Activated CD8-positive, alpha-beta memory T cell treated with anti-CD3 and anti-CD28 coated beads for 1 hour (primary cell): ENCODE measurements around the gene ULBP1.
A peak's percentile ranks its signal among the peaks of the same experiment; 100 is the strongest.
"Not testable (repeated sequence)": the region's sequence is repeated elsewhere in the genome, so short reads cannot be mapped to it uniquely, and the experiment has no call there.

Experiments used
- DNase-seq, 2 donors: peaks; one replicate each; pipeline ENCODE4 v3.0.0-alpha.2; 2020; ENCODE audit warnings: low read depth in 1 of 2; ENCODE audit errors: extremely low read depth in 1 of 2

ULBP1 gene, protein sequence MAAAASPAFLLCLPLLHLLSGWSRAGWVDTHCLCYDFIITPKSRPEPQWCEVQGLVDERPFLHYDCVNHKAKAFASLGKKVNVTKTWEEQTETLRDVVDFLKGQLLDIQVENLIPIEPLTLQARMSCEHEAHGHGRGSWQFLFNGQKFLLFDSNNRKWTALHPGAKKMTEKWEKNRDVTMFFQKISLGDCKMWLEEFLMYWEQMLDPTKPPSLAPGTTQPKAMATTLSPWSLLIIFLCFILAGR

DNA sequence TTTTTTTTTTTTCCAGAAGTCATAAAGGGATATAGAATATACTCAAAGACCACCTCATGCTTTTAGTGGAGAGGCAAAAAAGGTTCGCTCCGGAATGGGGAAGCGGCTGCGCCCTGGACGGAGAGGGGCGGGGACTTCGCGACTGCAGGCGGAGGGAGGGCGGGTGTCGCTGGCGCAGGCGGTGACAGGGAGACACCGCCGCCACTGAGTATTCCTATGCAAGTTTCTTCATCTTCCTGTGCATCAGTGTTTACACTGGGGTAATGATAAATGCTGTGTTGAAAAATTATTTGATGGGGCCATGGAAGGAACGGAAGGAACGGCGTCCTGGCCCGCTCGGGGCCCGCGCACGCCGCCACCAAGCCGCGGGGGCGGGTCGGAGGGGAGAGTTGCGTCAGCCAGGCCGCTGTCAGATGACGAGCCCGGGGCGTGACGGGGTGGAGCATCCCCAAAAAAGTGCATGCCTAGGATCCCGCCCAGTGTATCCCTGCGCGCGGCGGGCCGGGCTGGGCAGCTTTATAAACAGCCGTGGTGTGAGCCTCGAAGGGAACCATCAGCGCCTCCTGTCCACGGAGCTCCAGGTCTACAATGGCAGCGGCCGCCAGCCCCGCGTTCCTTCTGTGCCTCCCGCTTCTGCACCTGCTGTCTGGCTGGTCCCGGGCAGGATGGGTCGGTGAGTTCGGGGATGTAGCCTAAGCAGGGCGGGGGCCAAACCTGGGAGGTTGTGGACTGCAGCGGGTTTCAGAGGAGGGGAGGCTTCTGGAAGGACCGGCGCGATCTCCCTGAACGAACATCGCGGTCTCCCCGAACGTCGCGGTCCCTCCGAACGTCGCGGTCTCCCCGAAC lies at the start of gene ULBP1:
Gene ULBP1 (plus strand): TSS at position 482 of the 846 bp plus-strand sequence. CDS start 107 bp downstream, at position 589.
- DNase-seq = peak; percentile 40 to 57

GRCh38 chr6:149915970-149916865 lies 47.5 kb upstream of the ULBP1 start:
- no peak for DNase-seq

DNA sequence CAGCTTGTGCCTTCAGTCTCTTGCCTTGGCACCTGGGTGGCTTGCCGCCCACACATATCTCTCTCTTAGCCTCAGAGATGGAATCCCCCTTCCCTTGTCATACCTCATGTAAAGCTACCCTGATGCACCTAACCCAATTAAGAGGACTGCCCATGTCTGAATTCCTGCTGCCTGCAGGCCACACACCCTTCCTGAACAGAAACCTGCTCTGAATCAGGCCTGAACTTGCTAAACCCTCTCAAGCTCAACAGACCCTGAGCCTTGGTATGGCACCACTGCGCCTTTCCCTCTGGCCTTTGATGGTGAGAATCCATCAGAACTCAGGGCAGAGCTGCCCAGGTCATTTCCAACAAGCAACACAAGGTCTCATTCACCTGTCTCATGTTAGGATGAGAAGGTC lies 46.1 kb upstream of the ULBP1 start:
- no peak for DNase-seq

DNA sequence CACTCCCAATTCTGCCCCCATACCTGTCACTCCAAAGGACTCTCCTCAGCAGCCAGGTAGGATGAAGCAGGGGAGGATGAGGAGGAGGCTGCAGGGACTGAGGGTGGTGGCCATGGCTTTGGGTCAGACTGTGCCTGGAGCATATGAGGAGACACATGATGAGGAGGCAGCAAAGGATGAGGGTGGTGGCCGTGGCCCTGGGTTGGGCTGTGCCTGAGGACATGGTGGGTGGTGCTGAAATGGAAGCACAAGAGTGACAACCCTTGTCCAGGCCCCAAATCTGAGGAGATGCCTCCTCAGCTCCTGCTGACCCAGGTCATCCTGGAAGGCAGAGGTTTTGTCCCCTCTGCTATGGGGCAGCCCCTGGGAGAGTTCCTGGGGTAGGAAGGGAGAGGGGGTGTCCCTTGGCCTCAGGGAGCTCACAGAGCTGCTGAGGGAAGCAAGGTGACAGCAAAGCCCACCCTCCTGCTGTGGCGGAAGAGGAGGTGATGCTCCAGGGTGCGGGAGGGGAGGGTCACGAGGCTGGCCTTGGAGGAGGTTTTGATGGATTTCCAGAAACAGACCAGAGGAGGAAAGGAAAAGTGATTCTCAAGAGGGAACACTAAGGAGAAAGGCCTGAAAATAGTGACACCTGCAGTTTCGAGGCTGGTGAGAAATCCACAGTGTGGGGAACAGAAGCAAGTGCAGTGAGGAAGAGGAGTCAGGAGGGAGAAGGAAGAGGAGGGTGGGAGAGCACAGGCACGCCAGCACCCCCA lies 45.4 kb upstream of the ULBP1 start:
- DNase-seq = no peak

DNA sequence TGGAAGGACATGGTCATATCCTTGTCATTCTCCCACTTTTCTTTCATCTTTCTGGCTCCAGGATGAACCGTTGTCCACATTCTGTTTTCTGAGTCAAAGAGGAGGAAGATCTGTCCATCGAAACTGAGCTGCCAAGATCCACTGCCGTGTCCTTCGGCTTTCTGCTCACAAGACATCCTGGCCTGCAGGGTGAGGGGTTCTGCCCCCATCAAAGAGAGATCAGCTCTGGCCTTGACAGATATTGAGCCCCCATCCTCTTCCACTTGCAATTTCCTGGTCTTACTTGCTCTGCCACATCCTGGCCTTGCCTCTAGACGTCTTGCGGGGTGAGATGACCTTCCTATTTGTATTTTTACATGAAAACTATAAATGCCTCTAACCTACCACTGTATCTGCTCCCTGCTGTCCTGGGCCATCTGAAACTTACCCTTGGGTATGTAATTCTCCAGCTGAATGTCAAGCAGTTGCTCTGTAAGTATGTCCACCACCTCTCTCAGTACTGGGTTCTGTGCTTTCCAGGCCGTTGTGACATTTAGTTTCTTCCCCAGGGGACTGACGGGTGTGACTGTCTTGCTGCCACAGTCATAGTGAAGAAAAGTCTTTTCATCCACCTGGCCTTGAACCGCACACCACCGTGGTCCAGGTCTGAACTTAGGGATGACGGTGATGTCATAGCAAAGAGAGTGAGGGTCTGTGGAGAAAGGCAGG lies 44.5 kb upstream of the ULBP1 start:
- DNase-seq = not testable (repeated sequence)

DNA sequence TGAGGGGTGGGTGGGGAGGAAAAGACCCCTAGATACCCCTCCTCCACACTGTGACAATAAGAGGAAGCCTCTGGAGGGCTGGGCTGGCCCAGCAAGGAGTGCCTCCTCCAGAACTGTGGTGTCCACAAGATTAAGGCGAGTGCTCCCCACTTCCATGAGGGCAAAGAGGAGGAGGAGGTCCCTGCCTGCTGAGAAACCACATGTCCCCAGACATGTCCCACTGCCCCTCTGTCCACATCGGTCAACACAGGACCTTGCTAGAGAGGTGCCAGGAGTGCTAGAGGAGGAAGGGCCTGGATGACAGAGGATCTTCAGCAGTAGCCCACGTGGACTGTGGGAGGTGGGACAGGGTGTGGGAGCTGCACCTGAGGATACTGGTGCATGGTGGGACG lies 43.9 kb upstream of the ULBP1 start:
- no peak for DNase-seq

DNA sequence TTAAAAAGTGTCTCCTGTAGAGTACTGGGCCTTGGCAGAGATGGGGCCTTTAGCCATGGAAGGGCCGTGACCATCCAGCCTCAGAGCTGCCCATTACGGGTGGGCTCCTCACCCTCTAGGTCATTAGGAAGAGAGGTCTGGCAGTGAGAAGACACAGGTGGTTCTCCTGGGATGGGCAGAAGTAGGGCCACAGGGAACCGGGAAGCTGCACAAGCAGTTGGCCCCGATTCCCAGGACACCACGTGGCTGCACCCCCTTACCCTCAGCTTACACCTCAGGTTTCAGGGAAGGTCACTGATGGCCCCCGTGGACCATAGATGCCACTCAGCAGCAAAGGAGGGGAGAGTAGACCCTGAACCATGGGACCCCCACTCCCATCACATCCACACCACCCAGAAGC lies 42.4 kb upstream of the ULBP1 start:
- no peak for DNase-seq

DNA sequence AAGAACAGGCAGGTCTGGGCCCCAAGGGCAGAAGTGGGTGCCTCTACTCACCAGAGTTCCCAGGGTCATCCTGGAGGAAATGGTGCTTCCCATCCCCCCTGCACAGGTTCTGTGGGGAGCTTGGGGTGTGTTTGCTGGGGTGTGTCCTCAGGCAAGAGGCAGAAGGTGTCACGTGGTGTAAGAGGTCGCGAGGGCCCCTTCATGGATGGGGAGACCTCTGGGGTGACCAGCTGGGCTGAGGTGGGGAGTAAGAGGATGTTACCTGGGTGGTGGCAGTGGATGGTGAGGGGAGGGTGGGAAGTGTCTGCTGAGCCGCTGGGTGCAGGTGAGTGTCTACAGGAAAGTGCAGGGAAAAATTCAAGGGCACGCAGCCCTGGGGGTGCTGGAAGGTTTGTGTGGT lies 41.7 kb upstream of the ULBP1 start:
- DNase-seq = not testable (repeated sequence)

GRCh38 chr6:149922642-149923326 lies 41.0 kb upstream of the ULBP1 start, which contains the start of gene RAET1G:
Gene RAET1G (minus strand): TSS chr6:149923121. CDS start chr6:149923010, 111 bp downstream.
- peak; percentile 56 to 75 for DNase-seq

GRCh38 chr6:149923327-149923986 lies 40.3 kb upstream of the ULBP1 start:
- no peak for DNase-seq

DNA sequence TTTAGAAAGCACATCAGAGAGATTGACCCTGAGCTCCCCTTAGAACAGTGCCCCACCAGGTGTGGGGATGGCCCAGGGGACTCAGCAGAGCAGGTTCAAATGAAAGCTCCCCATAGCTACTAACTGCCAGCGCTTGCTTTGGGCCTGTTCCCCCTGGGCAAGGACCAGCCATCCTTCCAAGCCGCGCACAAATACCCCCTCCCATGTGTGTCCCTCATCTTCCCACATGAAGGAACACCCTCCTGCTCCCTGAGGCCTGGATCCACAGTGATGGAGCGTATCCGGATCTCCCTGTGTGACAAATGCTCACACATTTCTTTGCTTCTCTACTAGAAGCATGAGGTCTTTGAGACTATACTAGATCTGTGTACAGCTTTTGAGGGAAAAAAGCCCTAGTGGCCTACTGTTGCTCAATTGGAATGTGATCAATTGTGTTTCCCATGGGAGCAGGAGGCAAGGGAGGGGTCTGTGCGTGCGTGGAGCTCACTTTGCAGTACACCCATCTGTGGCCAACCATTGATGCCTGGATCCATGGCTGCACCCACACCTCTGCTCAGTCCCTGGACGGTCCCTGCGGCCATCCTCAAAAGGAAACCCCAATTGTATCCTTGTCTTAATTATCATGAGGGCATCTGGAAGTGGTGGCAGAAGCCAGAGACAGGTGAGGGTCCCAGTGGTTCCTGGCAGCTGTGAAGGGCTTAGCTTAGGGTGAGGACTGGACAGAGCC lies 39.4 kb upstream of the ULBP1 start:
- DNase-seq = no peak

GRCh38 chr6:149924933-149925252 lies 38.9 kb upstream of the ULBP1 start:
- DNase-seq = no peak

- no peak for DNase-seq
Observed at GRCh38 chr6:149925253-149925973, 38.3 kb upstream of the ULBP1 start.

GRCh38 chr6:149925974-149926777 lies 37.6 kb upstream of the ULBP1 start:
- DNase-seq = peak; percentile 30 to 55

DNA sequence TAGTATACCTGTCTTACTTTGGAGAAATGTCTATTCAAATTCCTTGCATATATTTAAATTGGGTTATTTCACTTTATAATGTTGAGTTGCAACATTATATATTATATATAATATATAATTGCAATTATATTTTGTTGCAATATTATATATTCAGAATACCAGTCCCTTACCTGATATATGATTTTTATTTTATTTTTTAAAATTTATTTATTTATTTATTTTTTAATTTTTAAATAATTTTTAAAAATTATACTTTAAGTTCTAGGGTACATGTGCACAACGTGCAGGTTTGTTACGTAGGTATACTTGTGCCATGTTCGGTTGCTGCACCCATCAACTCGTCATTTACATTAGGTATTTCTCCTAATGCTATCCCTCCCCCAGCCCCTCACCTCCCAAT lies 36.7 kb upstream of the ULBP1 start:
- not testable (repeated sequence) for DNase-seq

DNA sequence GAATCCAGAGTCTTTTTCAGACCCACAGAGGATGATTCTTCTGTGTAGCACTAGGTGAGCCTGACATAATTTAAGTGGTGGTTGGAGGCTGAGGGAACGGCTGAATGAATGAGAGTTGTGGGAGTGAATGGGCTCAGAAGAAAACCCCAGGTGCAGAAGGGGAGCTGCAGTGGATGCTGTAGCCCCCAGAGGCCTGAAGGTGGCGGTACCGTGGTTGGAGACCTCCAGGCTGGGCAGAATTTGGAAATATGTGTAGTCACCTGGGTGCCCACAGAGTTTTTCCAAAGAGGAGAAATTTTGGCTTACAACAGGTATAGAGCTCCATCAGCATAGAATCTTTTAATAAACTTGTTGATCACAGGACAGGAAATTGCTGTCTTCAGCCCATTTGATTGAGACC lies 34.3 kb upstream of the ULBP1 start:
- DNase-seq = no peak

DNA sequence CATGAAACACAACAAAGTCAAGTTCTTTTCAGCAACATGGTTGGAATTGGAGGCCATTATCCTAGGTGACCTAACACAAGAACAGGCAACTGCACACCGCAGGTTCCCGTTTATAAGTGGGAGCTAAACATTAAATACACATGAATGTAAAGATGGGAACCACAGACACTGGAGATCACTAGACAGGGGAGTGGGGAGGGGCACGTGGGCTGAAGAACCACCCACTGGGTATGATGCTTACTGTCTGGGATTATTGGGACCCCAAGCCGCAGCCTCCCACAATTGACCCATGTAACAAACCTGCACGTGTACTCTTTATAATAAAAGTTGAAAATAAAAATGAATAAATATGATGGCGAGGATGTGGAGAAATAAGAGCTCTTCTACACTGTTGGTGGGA lies 32.2 kb upstream of the ULBP1 start:
- DNase-seq = no peak
